ENCODE results near the gene PCA3.

The PCA3 gene

DNA sequence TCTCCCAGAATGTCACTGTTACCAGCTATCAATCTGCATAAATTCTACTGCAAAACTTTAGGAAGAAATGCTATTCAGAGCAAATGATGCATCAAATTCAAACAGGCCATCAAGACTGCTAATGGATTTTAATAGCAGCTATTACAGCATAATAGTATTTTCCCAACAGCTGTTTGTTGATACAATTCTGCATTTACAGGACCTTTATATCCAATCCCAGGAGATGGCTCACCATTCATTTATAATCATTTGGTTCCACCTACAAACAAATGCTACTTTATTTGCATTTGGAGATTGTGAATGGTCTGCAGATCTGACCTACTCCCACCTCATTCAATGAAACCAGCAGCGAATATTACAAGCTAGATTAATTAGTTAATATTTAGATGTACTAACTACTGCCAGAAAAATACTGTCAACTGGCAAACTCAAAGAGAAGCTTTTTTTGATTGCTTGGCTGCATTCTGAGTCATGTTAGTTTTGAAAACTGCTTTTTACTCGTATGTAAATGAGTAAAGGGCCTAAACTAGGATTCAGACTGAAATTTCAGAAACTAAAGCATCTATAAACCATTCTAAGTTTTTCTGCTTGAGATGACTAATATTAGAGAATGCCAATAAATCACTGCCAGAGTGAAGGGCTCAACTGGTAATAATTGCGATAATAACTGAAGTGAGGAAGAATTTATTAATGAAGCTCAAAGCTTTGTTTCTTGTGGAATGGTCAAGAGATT lies 7.1 kb upstream of the PCA3 start:
- DNase-seq (ENCODE audit: low read depth), result no peak

DNA sequence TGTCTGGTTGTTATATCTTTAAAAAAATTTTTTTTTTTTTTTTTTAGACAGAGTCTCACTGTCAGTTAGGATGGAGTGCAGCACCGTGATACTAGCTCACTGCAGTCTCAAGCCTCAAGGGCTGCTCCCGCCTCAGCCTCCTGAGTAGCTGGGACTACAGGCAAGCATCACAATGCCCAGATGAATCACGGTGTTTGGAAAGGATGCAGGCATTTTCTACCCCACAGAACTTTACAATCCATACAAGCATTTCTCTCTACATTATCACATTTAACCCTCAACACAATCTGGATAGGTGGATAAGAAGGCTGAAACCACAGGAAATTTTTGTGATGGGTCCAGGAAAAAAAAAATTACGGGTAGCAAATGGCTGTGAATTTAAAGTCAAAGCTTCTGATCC lies 5.8 kb upstream of the PCA3 start:
- DNase-seq (ENCODE audit: low read depth), result no peak

DNA sequence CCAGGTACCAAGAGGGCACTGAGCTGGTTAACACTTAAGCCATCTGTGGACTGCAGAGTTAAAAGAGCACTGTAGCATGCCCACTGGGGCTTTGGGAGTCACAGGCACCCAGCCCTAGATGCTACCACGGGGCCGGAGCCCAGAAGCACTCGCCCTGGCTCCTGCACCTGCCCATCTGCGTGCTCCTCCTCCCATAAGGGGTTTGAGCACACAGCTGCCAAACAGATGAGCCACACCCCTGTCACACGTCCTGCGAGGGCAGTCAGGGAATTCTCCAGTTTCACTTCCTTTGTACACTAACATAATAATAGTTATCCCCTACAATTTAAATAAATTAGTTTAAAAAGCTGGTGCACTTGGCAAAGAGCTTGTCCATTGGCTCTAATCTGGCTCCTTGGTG lies 4.5 kb upstream of the PCA3 start:
- no peak for DNase-seq (ENCODE audit: low read depth)

DNA sequence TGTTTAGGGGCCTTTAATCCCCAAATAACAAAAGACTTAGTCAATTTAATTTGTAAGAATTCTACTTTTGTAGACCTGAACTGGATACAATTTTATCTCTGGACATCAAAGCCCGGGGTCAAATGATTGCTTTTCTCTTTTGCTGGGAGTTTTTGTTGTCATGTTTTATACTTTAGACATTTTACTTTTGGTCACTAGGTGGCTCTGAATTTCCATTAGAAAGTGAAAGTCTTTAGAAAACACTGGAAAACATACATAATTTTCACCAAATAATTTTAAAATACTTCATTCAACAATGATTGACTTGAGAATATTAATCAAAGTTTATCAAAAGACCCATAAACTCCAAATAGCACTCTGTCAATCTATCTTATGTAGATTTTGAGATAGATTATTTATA lies 2.8 kb upstream of the PCA3 start:
- DNase-seq (ENCODE audit: low read depth), result peak; percentile 33

DNA sequence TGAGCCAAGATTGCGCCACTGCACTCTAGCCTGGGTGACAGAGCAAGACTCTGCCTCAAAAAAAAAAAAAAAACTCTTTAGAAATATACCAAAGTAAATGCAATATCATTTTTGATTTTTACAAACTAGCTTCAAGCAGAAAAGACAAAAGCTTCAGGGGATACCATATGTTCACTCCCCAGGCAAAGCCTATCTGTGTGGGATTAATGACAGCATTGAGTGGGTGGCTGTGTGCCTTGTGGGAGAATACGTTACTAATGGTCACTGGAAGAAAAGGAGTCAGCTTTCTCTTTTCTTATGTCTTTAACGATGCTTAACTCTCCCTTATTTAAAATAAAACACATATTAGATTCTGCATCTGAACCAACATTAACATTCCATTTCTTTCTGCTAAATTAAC lies 1.9 kb downstream of the PCA3 start:
- no peak for DNase-seq (ENCODE audit: low read depth)

DNA sequence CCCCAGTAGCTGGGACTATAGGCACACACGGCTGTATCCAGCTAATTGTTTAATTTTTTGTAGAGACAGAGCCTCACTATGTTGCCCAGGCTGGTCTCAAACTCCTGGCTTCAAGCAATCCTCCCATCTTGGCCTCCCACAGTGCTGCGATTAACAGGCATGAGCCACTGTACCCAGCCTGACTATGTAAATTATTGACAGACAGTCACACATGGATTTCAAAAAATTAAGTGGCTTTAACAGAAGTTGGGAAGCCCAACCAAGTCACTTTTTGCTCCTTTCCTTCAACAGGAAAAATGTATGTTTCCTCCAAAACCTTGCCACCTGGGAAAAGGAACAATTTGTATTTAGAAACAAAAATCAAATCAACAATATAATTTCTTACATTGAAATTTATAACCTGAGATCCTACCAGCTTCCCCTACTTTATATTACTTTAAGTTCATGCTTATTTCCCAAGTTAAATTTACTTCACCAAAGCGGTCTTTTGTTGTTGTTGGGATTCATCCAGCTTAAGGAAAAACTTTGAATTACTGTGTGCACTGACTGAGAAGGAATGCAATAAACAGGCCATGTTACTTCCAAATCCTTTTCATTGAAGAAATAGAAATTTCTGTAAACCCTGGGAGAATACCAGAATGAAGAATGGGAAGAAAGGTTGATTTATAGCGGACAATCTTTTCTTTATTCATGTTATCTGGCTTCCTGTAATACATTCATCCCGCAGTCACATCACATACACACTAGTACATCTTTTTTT lies 8.6 kb downstream of the PCA3 start:
- DNase-seq (ENCODE audit: low read depth), result no peak

DNA sequence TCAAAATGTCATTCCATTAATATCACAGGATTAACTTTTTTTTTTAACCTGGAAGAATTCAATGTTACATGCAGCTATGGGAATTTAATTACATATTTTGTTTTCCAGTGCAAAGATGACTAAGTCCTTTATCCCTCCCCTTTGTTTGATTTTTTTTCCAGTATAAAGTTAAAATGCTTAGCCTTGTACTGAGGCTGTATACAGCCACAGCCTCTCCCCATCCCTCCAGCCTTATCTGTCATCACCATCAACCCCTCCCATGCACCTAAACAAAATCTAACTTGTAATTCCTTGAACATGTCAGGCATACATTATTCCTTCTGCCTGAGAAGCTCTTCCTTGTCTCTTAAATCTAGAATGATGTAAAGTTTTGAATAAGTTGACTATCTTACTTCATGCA lies 20.6 kb downstream of the PCA3 start:
- DNase-seq (ENCODE audit: low read depth), result no peak

DNA sequence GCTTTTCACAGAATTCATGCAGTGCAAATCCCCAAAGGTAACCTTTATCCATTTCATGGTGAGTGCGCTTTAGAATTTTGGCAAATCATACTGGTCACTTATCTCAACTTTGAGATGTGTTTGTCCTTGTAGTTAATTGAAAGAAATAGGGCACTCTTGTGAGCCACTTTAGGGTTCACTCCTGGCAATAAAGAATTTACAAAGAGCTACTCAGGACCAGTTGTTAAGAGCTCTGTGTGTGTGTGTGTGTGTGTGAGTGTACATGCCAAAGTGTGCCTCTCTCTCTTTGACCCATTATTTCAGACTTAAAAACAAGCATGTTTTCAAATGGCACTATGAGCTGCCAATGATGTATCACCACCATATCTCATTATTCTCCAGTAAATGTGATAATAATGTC lies 21.3 kb downstream of the PCA3 start:
- no peak for DNase-seq (ENCODE audit: low read depth)

DNA sequence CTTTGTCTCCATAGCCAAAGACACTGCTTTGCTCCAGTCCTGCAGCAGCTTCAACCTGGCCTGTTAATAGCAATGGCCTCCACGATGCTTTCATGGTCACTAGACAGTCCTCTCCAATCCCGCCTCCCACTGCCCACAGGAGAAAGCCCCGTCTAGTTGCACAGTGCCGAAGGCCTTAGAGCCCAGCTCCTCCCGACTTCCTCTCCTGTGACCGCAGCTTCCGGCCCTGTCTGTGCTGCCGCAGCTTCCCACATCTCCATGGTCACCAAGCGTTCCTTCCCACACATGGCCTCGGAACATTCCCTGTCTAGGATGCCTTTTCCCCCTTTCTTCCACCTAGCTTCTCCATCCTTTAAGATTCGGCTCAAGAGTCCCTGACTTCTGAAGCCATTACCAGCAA lies 23.4 kb downstream of the PCA3 start:
- DNase-seq (ENCODE audit: low read depth), result no peak

DNA sequence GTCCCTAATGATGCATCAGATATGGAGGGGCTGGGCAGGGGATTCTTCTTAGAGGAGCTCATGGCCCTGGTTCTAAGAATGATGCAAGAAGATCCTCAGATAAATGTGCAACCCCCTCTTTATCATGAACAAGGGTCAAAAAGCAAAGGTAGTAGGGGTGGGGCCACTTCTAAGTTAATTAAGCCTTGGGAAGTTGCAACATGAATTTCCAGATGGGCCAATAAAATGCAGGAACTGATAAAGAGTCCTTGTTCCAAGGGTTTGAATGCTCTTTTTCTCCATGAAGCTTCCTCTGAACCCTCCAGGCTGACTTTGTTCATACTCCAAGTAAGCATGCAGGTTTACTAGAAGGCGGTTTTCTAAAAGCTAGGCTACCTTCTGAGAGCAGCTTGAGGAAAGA lies 25.6 kb downstream of the PCA3 start:
- DNase-seq (ENCODE audit: low read depth), result no peak

DNA sequence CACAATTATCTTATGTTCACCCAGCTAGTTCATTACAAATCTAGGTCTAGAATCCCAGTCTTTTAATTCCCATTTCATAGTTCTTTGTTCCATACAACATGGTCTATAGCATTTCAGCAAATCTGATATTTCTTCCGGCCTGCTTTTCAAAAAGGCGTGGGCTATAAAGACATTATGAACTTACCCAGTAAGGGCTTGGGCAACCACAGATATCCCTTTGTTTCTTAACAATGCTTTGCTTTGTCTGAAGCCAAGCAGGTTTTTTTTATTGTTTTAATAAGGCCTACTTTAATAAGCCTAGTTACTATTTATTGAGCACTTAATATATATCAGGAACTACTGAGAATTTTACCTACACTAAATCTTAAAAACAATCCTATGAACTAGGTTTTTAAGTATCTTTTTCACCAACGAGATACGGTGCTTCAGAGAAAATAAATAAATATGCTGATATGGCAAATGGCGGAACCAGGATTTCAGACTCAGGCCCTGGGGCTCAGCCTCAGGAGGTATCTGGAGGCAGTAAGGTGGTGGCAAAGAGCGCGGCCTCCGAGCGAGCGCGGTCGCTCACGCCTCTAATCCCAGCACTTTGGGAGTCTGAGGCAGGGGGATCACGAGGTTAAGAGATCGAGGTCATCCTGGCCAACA lies 29.7 kb downstream of the PCA3 start:
- DNase-seq (ENCODE audit: low read depth), result no peak

DNA sequence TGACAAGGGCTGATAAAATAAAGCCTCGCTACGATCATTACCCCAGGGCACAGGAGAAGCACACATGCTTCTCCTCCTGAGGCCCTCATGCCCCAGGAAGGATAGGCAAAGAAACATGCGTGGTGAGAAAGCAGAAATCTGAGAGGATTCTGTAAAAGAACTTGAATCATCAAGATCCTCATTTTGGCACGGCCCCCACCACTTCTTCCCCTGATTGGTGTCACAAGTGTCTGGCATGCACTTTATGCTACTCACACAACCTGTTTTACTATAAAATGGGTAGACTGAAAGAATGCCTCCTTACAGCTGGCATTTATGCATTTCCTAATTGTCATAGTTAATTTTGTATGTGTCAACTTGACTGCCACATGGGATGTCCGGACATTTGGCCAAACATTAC lies 32.1 kb downstream of the PCA3 start:
- no peak for DNase-seq (ENCODE audit: low read depth)

DNA sequence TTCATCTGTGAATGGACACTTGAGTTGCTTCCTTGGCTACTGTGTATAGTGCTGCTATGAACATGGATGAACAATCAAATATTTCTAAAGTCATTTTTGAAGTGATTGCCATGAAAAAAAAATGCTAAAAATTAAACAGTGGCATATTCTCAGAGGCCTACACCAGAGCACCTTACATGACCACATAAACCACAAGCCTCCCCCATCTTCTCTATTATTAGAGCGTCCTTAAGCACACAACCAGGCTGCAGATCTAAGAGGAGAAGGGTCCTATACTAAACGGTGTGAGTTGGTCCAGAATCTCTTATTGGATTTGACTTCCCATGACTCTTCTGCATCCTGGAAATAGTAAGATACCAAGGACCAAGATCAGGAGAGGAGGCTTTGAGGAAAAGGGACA lies 34.3 kb downstream of the PCA3 start:
- DNase-seq (ENCODE audit: low read depth), result no peak

DNA sequence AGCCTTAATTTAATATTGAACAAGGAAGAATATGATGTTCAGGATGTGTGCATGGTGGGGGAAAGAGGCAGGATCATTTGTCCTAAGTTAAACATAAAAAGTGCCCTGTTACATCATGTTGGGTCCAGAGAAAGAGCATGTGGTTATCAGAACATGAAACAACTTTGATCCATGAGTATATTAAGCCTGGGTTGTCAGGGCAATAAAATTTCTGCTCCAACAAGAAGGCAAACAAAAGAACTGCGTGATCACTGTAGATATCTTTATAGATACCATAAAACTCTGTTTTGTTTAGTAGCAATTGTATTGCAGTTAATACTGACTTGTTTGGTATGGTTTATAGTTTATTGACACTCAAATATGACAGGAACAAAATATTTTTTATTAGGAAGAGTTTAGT lies 35.2 kb downstream of the PCA3 start:
- DNase-seq (ENCODE audit: low read depth), result no peak

DNA sequence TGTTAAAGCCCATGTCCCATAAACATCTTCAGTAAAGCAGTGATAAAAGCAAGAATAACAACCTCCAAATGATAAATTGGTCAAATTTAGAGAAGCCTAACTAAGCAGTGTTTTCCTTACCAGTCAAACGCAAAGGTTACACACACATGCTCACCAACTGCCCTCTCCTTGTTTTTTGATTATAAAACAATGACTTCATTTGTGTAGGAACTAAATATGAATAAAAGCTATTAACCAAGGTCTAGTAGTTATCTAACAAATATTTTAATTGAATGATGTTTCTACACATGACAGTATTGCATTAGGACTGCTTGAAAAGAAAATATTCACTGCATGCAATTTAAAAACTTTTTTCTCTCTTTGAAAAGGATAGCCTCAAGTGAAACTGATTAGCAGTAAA lies 36.7 kb downstream of the PCA3 start:
- no peak for DNase-seq (ENCODE audit: low read depth)

DNA sequence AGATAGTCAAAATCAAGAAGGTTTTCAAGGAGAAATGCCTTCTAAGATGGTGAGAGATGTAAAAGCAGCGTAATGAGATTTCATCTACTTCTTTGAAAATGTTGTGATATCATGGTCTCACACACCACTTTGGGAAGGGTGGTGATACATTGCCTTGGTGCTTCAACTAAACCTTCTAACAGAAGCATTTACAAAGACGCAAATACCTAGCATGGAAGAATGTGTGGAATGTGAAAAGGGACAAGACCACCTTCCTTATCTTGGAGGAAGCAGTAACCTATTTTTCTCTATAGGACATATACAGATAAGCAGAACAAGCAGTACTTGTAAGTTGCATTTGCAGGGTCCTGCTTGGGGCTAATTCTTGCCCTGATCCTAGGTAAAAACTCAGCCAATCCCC lies 38.8 kb downstream of the PCA3 start:
- no peak for DNase-seq (ENCODE audit: low read depth)

DNA sequence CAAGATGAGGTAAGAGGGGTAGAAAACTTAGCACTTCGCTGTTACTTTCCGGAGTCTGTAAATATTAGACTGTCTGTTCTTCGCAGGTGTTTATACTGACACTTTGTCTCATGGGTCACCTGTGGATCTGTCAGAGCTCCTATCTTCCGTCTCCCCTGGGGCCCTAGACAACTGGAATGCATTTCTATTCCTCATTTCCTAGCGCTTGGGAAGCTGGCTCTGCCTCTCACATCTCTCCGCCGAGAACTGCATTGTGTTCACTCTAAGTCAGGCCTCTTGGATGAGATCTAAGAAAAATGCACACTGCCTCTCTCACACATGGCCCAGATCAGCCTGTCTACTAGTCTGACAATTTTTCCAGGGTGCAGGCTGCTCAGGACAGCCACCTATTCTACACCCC lies 39.5 kb downstream of the PCA3 start:
- no peak for DNase-seq (ENCODE audit: low read depth)

DNA sequence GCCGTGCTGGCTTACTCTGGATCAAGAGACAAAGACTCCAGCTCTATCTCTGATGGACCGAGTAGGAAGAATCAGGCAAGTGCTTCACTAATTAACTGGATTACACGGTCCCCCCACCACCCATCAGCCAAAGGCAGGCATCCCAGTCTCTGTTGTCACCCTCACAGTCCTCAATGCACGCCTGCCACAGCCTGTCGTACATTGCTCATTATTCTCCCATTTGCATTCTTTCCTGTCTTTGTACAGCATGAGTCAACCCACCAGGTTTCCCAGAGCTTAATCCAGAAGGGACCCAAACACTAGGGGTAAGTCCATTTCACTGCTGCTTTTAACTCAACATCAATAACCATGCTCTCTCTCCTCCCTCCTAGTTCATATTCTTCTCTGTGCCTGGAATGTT lies 44.4 kb downstream of the PCA3 start:
- peak; percentile 12 for DNase-seq (ENCODE audit: low read depth)

DNA sequence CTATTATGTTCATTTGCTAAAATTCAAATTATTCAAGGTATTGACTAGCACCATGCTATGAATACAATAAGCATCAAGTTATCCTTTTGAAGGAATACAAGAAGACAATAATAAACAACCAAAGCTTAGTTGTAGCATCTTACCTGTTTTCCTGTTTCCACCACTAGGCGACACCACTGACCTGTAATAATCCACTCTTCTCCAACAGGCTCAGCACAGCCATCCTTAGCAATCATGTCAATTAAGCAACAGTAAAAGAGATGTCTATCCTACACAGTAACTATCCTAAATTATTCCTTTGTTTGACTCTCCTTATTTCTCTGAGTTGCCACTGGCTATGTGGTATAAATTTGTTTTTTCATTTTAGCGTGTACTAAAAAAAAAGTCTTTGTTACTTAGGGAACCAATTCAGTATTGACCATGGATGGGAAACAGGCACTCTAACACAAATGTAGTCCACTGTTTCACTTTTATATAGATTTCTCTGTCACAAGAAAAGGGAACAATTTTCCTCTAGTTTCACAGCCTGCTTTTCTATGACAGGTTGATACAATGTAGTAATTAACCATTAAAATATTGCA lies 46.2 kb downstream of the PCA3 start:
- DNase-seq (ENCODE audit: low read depth), result peak; percentile 65

DNA sequence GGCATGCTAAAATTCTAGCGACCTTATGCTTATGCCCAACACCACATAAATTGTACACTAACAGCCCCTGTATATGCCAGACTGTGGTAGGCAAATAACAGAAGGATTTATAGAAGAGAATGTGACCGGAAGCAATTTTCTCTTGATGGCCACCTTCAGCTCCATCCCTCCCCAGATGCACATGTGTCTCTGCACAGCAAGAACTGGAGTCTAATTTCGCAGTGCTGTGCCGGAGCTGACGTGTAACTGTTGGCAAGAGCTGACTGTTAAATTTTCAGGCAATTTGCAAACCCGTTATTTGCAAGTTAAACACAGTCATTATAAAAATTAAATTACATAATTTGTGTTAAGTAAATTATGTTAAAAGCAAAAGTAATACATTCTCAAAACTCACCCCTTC lies 48.4 kb downstream of the PCA3 start:
- DNase-seq (ENCODE audit: low read depth), result no peak

DNA sequence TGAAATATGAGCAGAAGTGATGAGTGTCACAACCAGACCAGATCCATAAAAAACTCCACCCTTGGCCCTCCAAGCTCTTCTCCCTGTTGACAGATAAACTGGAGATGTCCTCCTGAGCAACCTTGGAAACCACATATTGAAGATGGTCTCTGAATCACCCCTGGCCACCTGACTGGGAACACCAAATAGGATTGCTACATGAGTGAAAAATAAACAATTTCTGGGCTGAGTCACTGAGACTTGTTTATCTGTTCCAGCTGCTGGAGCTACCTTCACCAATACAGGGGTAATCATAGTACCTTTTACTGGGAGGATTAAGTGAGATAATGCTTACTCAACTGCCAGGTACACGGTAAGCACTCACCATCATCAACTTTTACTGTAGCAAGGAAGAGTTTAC lies 53.3 kb downstream of the PCA3 start:
- peak; percentile 84 for DNase-seq (ENCODE audit: low read depth)

DNA sequence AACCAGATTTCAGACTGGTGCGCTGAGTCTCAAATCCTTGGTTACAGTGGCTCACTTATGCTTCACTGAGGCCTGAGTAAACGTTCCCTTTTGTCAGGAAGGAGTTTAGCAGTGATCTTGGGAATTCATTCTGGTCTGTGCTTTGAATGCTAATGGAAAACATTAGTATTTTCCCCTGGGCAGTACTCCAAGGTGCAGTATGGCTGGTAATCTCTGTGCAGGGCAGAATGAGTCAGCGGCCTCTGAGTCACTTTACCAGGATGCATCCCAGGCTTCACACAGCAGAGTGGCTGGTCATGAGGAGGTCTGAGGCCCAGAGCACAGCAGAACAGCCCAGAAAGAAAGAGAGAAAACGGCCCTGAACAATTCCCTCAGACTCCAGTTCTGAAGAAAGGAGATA lies 54.0 kb downstream of the PCA3 start:
- peak; percentile 97 for DNase-seq (ENCODE audit: low read depth)

DNA sequence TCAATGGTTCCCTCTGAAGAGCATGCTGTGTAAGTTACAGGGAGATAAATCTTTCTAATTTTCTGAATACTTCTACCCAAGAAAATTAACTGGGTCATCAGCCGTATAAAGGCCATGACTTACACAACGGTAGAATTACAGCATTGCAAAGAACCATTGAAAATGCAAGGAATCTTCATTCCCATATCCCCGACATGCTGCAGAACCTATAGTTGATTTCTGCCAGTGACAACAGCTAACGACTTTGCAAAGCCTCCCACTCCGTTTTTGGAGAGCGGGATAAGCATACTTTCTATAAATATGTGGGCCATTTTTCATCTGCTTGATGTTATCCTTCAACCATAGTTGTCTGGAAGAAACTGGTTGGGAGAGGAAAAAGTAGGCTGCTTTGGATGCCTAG lies 56.2 kb downstream of the PCA3 start:
- DNase-seq (ENCODE audit: low read depth), result no peak

Data from ELR (cell line).